ENCODE measurements around the gene ITGB7.

Gene ITGB7

DNA sequence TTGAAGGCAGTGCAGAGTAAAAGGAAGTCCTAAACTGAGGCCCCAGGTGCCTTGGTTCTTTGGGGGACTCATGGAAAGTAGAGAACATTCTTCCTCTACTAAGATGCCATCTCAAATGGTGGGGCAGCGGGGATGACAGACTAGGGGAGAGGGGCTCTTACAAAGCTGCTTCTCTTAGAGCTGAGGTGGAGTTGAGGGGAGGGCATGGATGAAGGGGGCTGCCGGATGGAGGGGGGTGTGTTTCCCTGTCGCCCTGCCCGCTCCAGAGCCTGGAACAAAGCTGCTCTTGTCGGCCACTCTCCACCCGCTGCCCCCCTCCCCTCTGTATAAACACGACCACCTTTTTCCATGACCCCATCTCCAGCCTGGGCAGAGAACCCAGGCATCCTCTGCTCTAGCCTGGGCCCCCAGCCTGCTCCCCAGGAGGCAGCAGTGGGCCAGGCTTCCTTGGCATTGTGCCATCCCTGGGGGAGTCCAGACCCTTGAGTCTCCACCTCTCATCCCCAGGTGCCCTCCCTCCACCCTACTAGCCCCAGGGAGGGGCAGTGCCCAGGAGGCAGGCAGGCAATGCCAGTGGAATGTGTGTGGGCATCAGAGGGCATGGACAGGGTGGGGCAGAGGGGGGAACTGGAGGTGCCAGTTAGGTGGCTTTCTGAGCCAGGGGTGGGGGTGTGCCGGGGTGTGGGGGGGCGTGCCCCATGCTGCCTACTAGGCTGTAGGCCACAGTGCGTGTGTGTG is 23.2 kb upstream of the ITGB7 start:
- no peak for DNase-seq (ENCODE audit: low spot score)

DNA sequence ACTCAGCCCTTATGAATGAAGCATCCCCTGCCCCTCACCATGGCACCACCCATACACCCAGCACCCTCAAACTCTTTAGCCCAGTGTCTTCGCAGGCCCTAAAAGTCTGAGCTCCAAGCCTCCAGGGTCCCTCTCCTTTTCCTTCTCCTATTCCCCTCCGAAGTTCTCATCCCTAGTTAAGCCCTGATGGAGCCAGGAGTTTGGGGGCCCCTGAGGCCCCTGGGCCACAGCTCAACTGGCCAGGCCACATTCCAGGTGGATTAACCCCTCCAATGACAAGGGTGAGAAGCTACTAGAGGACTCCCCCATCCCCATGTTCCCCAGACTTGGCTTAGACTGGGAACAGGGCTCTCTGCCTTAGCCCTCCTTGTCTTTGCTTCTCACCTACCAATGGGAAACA is 22.4 kb upstream of the ITGB7 start:
- no peak for DNase-seq (ENCODE audit: low spot score)

DNA sequence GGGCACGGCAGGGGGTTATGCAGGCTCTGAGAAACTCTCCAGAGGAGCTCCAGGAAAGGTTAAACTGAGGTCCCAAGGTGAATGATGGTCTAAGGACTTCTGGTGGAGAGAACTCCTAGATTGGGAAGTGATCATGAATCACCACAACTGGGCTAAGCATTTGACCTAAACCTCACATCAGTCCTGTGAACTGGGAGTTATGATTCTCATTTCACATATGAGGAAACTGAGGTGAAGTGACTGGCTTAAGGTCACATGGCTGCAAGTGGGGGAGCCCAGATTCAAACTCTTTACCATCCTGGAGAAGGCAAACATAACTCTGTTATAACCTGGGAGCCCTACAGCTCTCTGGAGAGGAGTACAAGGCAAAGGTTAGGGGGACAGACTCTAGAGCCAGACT is 20.8 kb upstream of the ITGB7 start:
- DNase-seq (ENCODE audit: low spot score), result no peak

DNA sequence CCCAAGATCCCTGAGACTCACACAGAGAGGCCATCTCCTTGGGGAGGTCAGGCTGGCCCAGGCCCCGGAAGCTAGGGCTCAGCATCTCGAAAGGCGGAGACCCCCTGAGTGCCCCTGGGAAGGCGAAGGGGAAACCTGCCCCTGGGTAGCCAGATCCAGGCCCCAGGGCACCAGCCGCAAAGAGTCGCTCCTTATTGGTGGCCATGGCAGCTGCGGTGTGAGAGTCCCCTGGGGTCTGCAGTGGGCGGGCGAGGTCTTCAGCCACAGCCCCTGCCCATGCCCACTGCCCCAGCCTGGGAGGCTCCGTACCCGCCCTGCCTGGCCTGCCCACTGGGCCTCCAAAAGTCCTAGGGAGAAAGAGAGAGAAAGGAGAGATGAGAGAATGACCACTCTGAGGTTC is 20.3 kb upstream of the ITGB7 start:
- no peak for DNase-seq (ENCODE audit: low spot score)

DNA sequence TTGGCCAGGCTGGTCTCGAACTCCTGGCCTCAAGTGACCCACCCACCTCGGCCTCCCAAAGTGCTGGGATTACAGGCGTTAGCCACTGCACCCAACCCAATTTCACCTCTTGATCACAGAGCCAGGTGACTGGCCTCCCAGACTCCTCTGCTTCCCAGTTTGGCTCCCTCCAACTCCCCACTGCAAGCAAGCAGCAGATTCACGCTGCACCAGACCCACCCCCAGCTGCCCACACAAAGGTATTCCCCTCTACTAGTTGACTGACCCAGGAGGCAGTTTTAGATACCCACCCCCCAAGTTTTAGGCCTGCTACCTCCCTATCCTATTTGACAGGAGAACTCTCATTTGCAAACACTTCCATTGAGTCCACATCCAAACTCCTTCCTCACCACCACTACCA is 19.8 kb upstream of the ITGB7 start:
- DNase-seq (ENCODE audit: low spot score), result no peak

DNA sequence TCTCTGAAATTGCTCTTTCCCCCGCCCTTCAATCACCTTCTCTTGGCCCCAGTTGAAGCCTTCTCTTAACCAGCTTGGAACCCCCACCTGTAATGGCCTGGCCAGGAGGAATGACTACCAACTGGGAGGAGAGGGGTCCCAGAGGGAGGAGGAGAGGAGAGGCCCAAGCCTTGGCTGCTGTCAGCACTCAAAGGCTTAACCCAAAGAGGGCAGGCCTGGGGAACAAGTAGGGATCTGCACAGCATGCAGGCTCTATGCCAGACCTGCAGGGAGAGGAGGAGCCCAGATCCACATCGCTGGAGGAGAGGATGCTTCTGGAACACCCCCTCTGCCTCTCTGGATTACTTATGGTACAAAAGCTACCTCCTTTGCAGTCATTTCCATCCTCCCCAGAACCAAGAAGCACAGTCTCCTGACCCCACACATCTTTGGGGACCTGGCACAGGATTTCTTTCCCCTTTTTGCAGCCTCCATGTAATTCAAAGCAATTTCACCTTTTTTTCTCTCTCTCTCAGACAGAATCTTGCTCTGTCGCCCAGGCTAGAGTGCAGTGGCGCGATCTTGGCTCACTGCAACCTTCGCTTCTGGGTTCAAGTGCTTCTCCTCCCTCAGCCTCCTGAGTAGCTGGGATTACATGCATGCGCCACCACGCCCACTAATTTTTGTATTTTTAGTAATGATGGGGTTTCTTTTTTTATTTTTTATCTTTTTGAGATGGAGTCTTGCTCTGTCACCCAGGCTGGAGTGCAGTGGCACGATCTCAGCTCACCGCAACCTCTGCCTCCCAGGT is 18.8 kb upstream of the ITGB7 start:
- no peak for DNase-seq (ENCODE audit: low spot score)

DNA sequence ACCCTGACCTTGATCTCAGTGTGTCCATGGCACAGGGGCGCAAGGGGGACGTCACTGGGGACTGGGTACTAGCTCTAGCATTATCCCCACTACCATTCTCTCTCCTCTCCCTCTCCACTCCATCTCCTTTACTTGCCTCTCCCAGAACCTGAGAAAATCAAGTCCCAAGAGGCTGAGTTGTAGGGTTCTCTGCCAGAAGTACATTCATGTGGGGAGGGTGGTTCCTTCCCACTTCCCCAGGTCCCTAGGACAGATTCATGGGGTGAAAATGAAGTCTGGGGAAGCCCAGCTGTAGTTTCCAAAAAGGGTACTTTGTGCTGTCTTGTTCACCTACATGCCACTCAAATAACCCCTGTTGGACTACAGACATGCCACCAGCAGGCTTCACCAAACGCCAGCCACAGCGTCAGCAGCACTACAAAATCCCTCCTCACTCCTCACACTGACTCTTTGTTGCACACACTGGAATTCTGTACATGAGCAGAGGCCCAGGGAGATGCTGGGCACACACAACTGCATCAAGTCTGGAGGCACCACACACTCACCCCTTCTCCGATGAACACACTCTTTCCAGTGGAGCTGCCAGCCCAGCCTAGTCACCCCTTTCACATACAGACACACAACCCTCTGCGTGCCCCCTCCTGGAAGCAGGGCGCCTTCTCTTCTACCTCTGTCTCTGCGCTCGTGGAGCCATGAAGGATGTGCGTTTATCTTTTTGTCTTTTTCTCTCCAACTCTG is 18.0 kb upstream of the ITGB7 start:
- no peak for DNase-seq (ENCODE audit: low spot score)

DNA sequence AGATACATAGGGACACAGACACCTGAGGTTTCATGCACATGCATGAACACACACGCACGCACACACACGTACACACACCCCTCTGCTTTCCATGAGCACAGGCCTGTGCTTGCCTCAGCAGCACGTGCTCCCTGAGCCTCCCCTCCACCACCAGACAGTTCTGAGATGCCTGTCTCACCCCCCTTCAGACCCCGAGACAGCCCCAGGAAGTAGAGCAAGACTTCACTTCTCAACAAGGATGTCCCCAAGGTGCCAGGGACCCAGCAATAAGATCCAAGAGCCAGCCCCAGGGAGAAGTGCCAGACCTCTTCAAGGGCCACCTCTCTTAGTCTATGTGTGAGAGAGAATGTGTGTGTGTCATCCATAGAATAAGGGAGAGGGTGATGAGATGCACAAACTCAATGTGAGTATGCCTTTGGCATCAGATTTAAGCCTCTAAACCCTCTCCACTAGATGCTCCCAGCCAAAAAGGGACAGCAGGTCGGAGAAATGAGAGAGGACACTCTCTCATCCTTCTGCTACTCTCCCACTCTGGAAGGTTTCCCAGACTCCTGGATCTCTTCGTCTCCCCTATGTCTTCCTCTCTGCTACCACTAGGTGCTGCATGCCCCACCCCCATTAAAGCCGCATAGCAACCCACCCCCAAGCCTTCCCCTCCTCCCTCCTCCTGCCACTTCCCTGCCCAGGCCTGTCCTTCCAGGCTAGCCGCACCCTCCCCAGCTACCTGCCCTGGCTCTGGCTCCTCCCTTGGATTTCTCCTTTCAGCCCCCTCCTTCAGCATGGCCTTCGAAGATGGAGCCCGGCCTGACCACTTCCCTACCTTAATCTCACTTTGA is 17.2 kb upstream of the ITGB7 start:
- peak; percentile 60 for DNase-seq (ENCODE audit: low spot score)

DNA sequence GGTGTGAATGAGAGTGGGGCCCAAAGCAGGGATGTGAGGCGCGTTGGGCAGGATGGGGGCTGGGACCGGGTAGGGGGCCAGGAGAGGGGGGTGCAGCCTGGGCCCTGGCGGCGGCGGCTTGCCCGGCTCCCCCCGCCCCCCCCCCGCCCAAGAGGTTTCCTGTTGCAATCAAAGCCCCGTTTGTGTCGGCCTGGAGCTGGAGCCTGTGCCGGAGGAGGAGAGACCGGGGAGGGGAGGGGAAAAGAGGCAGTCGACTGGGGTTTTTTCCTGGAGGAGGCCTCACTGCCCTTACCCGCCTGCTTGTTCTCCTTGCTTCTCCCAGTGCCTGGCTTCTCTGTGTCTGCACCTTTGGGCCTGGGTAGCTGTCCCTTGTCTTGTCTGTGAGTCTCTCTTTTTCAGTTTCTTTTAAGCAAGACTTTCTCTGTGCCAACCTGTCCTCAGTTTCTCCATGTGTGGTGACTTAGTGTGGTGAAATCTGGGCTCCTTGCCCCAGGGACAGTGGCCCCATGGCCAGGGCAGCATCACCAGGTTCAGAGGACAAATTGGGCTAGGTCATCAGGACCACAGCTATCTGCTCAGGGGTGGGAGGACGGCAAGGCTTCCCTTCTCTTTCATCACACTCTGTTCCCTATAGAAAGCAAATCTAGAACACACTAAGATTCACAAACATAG is 16.5 kb upstream of the ITGB7 start:
- DNase-seq (ENCODE audit: low spot score), result no peak

DNA sequence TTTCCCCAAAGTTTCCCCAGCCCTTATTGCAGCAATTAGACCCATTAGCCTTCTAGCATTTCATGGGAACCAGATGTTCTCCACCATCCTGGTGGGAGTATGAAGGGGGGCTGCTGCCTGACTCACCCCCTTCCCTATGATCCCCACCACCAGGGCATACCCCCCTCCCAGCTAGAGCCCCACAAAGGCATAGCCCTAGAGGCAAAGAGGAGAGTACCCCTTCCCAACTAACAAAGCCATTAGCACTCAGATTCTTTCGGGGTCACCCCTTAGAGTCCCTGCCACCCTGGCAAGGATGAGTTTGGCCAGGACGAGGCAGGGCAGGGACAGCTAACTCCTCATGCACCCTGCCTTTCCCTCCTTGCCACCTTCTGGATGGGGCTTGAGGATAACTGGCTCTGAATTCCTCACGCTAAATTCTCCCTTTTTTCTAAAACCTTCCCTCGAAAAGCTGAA is 15.8 kb upstream of the ITGB7 start:
- no peak for DNase-seq (ENCODE audit: low spot score)

DNA sequence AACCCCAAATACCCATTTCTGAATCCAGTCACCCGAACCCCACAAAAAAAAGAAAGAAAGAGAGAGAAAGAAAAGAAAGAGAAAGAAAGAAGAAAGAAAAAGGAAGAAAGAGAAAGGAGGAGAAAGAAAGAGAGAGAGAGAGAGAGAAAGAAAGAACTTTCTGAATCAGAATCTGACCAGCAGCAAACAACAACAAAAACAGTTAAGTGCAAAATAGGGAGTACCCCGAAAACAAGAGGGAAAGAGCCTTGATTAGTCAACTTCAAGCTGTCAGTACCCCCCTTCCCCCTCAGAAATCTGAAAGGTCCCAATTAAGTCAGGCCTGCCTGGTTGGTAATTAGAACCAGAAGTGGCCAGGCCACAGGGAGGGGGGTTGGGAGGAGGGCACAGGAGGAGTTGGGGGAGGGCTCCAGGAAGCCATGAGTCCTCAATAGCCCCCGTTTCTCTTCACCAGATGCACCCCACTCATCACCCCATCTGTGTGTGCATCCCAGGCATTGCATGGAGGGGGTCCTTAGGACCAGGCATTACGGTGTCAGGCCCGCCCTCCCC is 15.2 kb upstream of the ITGB7 start:
- DNase-seq (ENCODE audit: low spot score), result no peak

DNA sequence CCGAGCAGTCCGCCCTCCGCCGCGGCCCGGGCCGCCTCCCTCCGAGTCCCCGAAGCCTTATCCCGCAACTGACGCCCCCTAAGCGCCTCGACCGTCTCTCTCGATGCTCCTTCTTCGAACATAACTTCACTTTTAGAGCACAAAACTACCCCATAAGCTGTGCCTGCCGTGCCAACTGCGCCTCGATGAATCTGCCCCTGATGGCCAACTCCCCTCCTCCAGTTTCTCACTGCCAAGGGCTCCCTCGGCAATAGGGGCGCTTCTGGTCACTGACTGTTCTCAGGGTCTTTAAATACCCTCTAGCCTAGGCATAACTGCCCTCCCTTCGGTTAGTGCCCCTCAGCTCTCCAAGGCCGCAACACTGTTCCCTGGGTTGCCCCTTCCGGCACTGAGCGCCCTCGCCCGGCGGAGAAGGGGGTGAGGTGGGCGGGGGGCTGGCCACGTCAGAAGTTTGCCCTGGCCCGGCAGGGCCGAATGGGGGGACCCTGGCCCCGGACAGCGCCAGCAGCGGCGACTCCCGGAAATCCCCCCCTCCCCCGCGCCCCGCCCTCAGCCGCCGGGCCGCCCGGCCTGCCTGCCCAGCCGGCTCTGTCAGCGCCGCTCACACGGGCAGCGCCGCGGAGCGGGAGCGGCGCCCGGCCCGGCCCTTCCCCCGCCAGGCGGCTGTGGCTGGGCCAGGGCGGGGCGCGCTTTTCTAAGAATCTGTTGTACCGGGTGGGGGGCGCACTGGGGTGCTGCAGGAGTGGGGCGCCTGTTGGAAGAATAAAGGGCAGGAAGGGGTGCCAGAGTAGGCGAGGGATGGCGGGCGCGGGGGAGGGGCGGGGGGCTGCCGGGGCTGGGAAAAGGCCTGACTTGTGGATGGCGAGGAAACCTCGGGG is 14.4 kb upstream of the ITGB7 start:
- peak; percentile 33 for DNase-seq (ENCODE audit: low spot score)

DNA sequence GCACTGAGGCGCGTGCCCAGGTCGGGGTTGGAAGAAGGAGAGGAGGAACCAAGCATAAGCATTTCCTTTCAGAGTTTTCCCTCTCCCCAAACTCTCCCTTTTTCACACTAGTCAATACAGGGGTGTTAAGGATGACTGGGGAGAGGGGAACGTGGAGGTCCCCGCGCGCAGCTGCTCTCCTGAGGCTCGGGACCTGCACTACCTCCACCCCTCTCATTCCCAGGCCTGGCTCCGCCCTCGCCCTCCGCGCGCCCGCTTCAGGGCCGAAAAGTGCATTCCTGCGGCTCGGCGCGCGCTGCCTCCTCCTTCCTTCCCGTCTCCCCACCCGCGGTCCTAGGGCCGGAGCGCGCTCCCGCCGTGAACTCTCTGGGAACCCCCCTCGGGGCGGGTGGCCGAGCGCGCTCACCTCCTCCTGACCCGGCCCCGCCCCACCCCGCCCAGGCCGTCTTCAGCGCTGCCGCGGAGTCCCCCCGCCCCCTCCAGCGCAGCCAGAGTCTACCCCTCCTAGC is 13.7 kb upstream of the ITGB7 start:
- DNase-seq (ENCODE audit: low spot score), result peak; percentile 82

DNA sequence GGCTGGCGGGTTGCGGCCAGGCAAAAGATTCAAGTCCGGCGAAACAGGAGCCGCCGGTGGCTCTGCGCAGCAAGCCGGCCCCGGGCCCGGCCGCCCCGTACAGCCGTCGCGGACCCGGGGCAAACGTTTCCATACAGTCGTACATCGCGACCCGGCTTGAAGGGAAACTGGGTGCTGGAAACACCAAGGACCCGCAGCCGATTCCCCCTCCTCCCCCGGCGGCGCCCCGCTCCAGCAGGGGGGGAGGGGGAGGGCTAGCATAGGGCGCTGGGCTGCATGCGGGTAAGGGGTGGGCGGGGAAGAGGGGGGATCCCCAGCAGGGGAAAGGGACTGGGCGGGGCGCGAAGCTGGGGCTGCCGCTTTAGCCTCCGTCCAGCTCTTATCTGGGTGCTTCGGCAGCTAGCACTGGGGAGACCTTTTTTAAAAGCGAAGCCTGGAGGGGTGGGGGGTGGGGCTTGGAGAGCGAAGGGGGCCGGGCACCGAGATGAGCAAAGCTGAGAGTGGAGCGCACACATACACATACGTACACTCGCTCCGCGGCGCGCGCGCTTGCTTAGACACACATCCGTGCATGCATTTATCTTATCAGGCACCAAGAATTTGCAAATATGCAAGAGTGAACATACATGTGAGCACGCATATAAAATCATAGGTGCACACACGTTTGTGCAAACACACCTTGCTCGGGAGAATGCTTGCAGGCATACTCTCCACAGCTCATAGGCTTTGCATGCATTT is 13.1 kb upstream of the ITGB7 start:
- no peak for DNase-seq (ENCODE audit: low spot score)

DNA sequence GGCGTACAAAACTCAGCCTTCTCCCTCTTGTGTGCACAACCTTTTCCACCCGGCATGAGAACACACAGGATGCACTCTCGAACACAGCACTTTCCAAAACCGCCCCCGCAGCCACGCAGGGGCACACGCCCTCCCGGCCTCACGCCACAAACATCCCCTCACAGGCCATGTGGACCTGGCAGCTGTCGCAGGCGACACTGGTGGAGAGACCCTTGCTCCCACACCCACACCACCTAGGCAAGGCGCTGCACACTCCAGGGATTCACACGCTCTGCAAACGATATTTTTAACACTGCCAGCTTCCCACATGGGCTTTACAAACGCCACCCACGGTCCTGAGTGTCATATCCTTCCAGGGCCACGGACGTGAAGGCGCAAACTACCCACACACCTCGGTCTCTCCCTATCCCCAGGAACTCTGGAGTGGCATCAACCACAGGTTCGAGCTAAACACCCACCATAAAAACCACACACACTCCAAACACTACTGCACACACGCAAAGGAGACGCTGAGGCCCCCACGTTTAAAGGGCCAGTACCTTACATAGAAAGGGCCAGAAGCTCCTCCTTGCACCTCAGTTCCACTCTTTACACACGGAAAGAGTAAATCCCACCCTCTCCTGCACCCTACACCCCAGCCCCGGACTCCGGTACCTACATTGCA is 12.4 kb upstream of the ITGB7 start:
- DNase-seq (ENCODE audit: low spot score), result no peak

DNA sequence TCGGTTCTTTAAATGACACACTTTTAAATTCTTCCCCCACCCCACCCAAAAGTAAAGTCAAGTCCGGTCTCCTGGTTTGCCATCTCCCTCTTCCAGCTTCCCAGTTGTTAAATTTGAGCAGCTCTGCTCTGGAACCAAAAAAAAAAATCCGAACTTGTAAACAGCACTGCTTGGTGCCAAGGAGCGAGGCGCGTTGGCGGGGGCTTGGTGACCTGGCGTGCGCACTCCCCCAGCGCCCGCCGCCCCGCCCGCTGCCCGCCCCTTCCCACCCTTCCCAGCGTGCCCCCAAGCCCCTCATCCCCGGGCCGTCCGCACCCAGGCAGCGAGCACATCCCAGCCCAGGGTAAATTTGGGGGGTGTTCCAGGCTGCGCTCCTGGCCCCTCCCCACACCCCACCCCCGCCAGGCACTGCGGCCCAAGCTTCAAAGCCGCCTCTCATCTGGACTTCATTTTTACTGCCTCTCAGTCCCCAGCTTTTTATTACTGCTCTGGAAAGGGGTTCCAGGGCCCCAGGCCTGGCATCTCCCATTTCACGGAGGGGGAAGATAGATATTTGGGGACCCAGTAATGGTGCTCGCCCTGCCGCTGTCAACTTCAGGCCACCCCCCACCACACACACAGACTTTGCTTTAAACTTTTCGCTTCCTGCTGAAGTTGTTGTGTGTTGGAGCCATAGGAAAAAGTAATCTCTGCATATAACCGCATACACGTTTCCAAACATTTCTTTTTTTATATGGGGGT is 11.7 kb upstream of the ITGB7 start:
- no peak for DNase-seq (ENCODE audit: low spot score)

DNA sequence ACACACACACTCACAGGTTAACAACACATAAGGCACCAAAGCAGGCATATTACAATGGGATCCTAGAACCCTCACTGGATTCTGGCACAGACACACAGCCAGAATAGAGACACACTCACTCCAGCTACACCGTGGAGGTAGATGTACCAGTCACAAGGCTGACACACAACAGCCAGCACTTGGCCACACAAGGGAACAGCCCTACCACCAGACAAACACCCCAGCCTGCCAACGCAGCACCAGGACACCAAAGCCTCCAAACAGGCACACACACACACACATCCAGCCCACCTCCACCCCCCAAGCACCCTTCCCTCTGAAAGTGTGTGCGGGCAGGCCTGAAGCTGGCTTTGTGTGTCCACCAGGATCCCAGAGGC is 10.9 kb upstream of the ITGB7 start:
- no peak for DNase-seq (ENCODE audit: low spot score)
